Measurements from ENCODE around the gene TBC1D22A.

DNA sequence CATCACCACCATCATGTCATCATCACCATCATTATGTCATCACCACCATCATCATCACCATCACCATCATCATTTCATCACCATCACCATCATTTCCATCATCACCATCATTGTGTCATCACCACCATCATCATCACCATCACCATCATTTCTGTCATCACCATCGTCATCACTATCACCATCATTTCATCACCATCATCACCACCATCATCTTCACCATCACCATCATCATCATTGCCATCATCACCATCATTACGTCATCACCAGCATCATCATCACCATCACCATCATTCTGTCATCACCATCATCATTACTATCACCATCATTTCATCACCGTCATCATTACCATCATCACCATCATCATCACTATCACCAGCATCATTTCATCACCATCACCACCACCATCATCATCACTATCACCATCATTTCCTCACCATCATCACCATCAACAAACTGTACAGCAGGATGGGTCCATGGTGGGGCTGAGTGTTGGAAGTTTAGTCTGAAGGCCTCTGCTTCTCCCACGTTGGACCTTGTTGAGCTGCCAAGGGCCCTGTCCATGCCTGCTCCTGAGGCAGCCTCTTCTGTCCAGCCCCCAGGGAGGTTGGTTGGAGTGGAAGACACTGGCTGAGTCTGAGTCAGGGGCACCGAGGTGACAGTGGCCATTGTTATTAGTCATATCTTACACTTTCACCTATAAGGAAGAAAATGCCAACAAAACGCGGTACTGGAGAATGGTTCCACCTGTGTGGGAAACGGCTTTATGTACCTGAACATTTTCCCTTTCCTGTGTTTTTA is 247.1 kb downstream of the TBC1D22A start:
- TF ChIP-seq POLR2AphosphoS5 (IDR thresholded peaks at IDR 0.05; ENCODE audit: low read length) (no peak), POLR2A (IDR thresholded peaks at IDR 0.05; ENCODE audit: low read depth, low read length) (no peak), POLR2AphosphoS2 (IDR thresholded peaks at IDR 0.05; ENCODE audit: low read depth, low read length) (no peak), RFX5 (IDR thresholded peaks at IDR 0.05; ENCODE audit: low read depth, low read length) (no peak), EP300 (IDR thresholded peaks at IDR 0.05; ENCODE audit: borderline replicate concordance in 1 of 2, control insufficient read depth in 1 of 2, low read depth in 2 of 2, low read length in 2 of 2) (no peak), FOS (IDR thresholded peaks at IDR 0.05; ENCODE audit: borderline replicate concordance, extremely low read depth, insufficient read length) (no peak), SMC3 (IDR thresholded peaks at IDR 0.05; ENCODE audit: borderline replicate concordance, low read length) (no peak), FOXK2 (IDR thresholded peaks at IDR 0.05) (no peak), SP1 (IDR thresholded peaks at IDR 0.05; ENCODE audit: low read depth, low read length) (no peak)
- TF ChIP-seq, protein P1, sequence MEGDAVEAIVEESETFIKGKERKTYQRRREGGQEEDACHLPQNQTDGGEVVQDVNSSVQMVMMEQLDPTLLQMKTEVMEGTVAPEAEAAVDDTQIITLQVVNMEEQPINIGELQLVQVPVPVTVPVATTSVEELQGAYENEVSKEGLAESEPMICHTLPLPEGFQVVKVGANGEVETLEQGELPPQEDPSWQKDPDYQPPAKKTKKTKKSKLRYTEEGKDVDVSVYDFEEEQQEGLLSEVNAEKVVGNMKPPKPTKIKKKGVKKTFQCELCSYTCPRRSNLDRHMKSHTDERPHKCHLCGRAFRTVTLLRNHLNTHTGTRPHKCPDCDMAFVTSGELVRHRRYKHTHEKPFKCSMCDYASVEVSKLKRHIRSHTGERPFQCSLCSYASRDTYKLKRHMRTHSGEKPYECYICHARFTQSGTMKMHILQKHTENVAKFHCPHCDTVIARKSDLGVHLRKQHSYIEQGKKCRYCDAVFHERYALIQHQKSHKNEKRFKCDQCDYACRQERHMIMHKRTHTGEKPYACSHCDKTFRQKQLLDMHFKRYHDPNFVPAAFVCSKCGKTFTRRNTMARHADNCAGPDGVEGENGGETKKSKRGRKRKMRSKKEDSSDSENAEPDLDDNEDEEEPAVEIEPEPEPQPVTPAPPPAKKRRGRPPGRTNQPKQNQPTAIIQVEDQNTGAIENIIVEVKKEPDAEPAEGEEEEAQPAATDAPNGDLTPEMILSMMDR (IDR thresholded peaks at IDR 0.05 in 2 of 3, conservative IDR thresholded peaks at IDR 0.05 in 1 of 3; ENCODE audit: control insufficient read depth in 2 of 3, extremely low read depth in 1 of 3, insufficient read depth in 1 of 3, low read depth in 3 of 3, low read length in 3 of 3): no peak
- TF ChIP-seq, protein P2, sequence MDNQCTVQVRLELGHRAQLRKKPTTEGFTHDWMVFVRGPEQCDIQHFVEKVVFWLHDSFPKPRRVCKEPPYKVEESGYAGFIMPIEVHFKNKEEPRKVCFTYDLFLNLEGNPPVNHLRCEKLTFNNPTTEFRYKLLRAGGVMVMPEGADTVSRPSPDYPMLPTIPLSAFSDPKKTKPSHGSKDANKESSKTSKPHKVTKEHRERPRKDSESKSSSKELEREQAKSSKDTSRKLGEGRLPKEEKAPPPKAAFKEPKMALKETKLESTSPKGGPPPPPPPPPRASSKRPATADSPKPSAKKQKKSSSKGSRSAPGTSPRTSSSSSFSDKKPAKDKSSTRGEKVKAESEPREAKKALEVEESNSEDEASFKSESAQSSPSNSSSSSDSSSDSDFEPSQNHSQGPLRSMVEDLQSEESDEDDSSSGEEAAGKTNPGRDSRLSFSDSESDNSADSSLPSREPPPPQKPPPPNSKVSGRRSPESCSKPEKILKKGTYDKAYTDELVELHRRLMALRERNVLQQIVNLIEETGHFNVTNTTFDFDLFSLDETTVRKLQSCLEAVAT (IDR thresholded peaks at IDR 0.05): no peak
- TF ChIP-seq, protein P3, sequence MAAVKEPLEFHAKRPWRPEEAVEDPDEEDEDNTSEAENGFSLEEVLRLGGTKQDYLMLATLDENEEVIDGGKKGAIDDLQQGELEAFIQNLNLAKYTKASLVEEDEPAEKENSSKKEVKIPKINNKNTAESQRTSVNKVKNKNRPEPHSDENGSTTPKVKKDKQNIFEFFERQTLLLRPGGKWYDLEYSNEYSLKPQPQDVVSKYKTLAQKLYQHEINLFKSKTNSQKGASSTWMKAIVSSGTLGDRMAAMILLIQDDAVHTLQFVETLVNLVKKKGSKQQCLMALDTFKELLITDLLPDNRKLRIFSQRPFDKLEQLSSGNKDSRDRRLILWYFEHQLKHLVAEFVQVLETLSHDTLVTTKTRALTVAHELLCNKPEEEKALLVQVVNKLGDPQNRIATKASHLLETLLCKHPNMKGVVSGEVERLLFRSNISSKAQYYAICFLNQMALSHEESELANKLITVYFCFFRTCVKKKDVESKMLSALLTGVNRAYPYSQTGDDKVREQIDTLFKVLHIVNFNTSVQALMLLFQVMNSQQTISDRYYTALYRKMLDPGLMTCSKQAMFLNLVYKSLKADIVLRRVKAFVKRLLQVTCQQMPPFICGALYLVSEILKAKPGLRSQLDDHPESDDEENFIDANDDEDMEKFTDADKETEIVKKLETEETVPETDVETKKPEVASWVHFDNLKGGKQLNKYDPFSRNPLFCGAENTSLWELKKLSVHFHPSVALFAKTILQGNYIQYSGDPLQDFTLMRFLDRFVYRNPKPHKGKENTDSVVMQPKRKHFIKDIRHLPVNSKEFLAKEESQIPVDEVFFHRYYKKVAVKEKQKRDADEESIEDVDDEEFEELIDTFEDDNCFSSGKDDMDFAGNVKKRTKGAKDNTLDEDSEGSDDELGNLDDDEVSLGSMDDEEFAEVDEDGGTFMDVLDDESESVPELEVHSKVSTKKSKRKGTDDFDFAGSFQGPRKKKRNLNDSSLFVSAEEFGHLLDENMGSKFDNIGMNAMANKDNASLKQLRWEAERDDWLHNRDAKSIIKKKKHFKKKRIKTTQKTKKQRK (IDR thresholded peaks at IDR 0.05; ENCODE audit: low read depth, low read length): no peak

All from GM12878 (cell line).